ENCODE results near the gene CNOT4. TPM values are rescaled to one million over a fixed set of nuclear protein-coding genes. Genes with fewer than 3 reads are reported as not detected.

The CNOT4 gene
- total and polyA plus RNA-seq, 9 donors, result 9.1 to 38.9 (median 30.5) TPM

DNA sequence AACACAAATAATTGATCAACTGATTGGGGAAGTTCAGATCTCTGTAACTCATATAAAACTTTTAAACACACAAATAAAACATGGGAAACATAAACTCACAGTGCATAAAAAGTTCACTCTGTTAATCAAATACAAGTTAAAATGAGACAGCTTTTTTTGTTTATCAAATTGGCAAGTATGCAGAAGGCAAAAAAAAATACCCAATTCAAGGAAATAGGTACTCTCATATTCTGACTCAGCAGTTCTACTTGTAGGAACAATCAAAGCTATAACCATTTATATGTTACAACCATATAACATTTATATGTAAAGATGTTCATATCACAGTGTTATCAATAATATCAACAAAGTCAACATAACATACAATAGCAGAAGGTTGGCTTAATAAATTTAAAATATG lies 102.0 kb downstream of the CNOT4 start:
- Histone ChIP-seq H3K4me1 (ENCODE audit: insufficient read depth) (no peaks in the 10 kb centered on the region), H3K36me3 (no peaks in the 10 kb centered on the region), H3K27me3 (no peaks in the 10 kb centered on the region), H3K9me3 (no peaks in the 10 kb centered on the region), H3K4me3 (no peak overlapping the region), H3K27ac (no peak overlapping the region)
- TF ChIP-seq POLR2A (IDR thresholded peaks at IDR 0.05) (no peak), EP300 (IDR thresholded peaks at IDR 0.05) (no peak)
- TF ChIP-seq, protein P1, sequence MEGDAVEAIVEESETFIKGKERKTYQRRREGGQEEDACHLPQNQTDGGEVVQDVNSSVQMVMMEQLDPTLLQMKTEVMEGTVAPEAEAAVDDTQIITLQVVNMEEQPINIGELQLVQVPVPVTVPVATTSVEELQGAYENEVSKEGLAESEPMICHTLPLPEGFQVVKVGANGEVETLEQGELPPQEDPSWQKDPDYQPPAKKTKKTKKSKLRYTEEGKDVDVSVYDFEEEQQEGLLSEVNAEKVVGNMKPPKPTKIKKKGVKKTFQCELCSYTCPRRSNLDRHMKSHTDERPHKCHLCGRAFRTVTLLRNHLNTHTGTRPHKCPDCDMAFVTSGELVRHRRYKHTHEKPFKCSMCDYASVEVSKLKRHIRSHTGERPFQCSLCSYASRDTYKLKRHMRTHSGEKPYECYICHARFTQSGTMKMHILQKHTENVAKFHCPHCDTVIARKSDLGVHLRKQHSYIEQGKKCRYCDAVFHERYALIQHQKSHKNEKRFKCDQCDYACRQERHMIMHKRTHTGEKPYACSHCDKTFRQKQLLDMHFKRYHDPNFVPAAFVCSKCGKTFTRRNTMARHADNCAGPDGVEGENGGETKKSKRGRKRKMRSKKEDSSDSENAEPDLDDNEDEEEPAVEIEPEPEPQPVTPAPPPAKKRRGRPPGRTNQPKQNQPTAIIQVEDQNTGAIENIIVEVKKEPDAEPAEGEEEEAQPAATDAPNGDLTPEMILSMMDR (IDR thresholded peaks at IDR 0.05), result no peak
- intact Hi-C loops (cut with DNase I), result no loop called here
- DNase-seq, result no peak

DNA sequence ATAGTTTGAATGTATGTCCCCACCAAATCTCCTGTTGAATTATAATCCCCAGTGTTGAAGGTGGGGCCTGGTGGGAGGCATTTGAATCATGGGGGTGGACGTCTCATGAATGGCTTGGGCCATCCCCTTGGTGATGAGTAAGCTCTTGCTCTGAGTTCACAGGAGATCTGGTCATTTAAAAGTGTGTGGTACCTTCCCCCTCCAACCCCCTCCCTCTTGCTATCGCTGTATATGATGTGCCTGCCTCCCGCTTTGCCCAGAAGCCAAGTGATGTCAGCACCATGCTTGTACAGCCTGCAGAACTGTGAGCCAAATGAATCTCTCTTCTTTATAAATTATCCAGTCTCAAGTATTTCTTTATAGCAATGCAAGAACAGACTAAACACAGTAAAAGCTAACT lies 103.0 kb downstream of the CNOT4 start:
- no peaks in the 10 kb centered on the region for H3K36me3 ChIP-seq
- no peaks in the 10 kb centered on the region for H3K4me1 ChIP-seq (ENCODE audit: insufficient read depth)
- no peaks in the 10 kb centered on the region for H3K27me3 ChIP-seq
- no peaks in the 10 kb centered on the region for H3K9me3 ChIP-seq
- DNase-seq, result no peak
- TF ChIP-seq EP300 (IDR thresholded peaks at IDR 0.05) (no peak), POLR2A (IDR thresholded peaks at IDR 0.05) (no peak)
- TF ChIP-seq, protein P1 (IDR thresholded peaks at IDR 0.05), result no peak
- WGBS, 3 donors, result 97 to 98% (median 98%) methylated on average over 3 of the region's 3 CpGs
- no peak overlapping the region for H3K27ac ChIP-seq
- H3K4me3 ChIP-seq, result no peak overlapping the region
- intact Hi-C loops (cut with DNase I), result no loop called here

DNA sequence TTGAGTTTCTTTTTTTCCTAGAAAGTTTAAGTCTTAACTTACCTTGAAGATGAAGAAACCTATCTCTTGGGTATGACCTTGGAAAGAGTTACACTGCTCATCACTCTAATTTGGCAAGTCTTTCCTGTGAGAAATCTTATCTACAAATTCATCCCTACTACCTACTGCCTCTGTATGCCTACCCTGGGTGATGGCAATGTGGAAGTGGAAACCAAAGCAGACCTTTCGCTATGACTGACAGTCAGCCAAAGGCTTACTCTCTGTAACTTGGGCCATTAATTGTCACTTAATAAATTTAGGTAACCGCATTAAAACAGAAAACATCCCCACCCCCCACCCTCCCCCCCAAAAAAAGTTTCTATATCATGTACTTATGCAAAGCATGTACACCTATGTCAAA lies 103.9 kb downstream of the CNOT4 start:
- WGBS, 3 donors, result 95 to 97% (median 97%) methylated on average over 2 of the region's 2 CpGs
- H3K27ac ChIP-seq, result no peak overlapping the region
- no peaks in the 10 kb centered on the region for H3K27me3 ChIP-seq
- intact Hi-C loops (cut with DNase I), result no loop called here
- no peaks in the 10 kb centered on the region for H3K36me3 ChIP-seq
- no peak for DNase-seq
- no peaks in the 10 kb centered on the region for H3K9me3 ChIP-seq
- no peak overlapping the region for H3K4me3 ChIP-seq
- TF ChIP-seq EP300 (IDR thresholded peaks at IDR 0.05) (no peak), POLR2A (IDR thresholded peaks at IDR 0.05) (no peak)
- TF ChIP-seq, protein P1 (IDR thresholded peaks at IDR 0.05), result no peak
- H3K4me1 ChIP-seq (ENCODE audit: insufficient read depth), result no peaks in the 10 kb centered on the region

DNA sequence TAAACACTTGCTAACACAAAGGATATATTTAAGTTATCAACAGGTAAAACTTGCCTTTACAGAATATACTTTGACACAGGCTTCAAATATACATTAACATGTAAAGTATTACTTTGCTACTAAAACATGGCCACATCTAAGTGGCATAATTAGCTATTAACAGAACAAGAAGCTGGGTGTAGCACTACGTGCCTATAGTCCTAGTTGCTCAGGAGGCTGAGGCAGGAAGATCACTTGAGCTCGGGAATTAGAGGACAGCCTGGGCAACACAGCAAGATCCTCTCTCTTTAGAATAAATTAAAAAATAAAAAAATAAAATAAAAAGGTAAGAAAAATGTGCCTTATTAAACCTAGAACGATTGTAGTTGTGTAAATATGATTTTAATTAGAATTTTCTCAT lies 106.6 kb downstream of the CNOT4 start:
- no peak for DNase-seq
- no peak overlapping the region for H3K27ac ChIP-seq
- TF ChIP-seq EP300 (IDR thresholded peaks at IDR 0.05) (no peak), POLR2A (IDR thresholded peaks at IDR 0.05) (no peak)
- TF ChIP-seq, protein P1 (IDR thresholded peaks at IDR 0.05), result no peak
- H3K4me3 ChIP-seq, result no peak overlapping the region
- WGBS, 3 donors, result 64 to 70% (median 70%) methylated on average over 3 of the region's 3 CpGs
- H3K27me3 ChIP-seq, result no peaks in the 10 kb centered on the region
- no peaks in the 10 kb centered on the region for H3K9me3 ChIP-seq
- no peaks in the 10 kb centered on the region for H3K4me1 ChIP-seq (ENCODE audit: insufficient read depth)
- intact Hi-C loops (cut with DNase I), result no loop called here
- no peaks in the 10 kb centered on the region for H3K36me3 ChIP-seq

DNA sequence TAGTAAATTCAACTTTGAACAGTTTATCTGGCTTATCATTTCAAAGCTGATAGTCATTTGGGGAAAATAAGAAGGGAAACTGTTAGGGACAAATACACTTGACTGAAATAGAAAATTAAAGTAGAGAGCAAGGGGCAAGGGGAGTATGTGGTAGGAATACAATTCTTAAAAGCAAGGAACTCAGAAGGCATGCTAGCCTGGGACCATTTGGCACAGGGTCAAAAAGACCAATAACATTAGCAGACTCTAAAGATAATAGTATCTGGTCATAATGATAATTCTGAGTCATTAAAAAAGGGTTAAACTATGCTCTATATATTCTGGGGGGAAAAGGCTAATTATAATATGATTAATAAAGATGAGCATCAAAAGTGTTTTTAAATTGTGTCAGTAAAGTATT lies 112.2 kb downstream of the CNOT4 start:
- H3K4me1 ChIP-seq (ENCODE audit: insufficient read depth), result no peaks in the 10 kb centered on the region
- H3K4me3 ChIP-seq, result no peak overlapping the region
- no peak overlapping the region for H3K27ac ChIP-seq
- no peaks in the 10 kb centered on the region for H3K36me3 ChIP-seq
- DNase-seq, result no peak
- TF ChIP-seq POLR2A (IDR thresholded peaks at IDR 0.05) (no peak), EP300 (IDR thresholded peaks at IDR 0.05) (no peak)
- TF ChIP-seq, protein P1 (IDR thresholded peaks at IDR 0.05), result no peak
- no peaks in the 10 kb centered on the region for H3K9me3 ChIP-seq
- intact Hi-C loops (cut with DNase I), result no loop called here
- no peaks in the 10 kb centered on the region for H3K27me3 ChIP-seq
